GM21528 (cell line): ENCODE results near the gene C16orf74.

Source experiments
- ATAC-seq: cut with Tn5 transposase; IDR thresholded peaks from one replicate; pipeline ENCODE4 v1.9.1; 2021; ENCODE audit warnings: mild to moderate bottlenecking, moderate library complexity; ENCODE audit not compliant: unreplicated experiment, low FRiP score

Gene C16orf74

GRCh38 chr16:85698935-85699558 is 51.8 kb downstream of the C16orf74 start:
- no peak for ATAC-seq

GRCh38 chr16:85698459-85698891 is 52.4 kb downstream of the C16orf74 start:
- ATAC-seq: no peak

- ATAC-seq: no peak
These were observed 53.5 kb downstream of the C16orf74 start for GRCh38 chr16:85697431-85697830.

- no peak for ATAC-seq
These were observed 54.1 kb downstream of the C16orf74 start for GRCh38 chr16:85696781-85697180.

GRCh38 chr16:85695196-85696128 is 55.4 kb downstream of the C16orf74 start:
- no peak for ATAC-seq

- no peak for ATAC-seq
These were observed 60.3 kb downstream of the C16orf74 start for GRCh38 chr16:85690469-85691064.

GRCh38 chr16:85689950-85690320 is 61.0 kb downstream of the C16orf74 start:
- no peak for ATAC-seq

- ATAC-seq: no peak
These were observed 61.5 kb downstream of the C16orf74 start for GRCh38 chr16:85689285-85689949.

GRCh38 chr16:85688586-85689284 is 62.2 kb downstream of the C16orf74 start, which contains the start of gene GINS2:
Gene GINS2, minus strand, starts transcription at chr16:85688954. Its CDS starts 56 bp downstream, at chr16:85688898.
- peak; percentile 88 for ATAC-seq

GRCh38 chr16:85687651-85688471 is 63.0 kb downstream of the C16orf74 start:
- no peak for ATAC-seq

GRCh38 chr16:85686912-85687591 is 63.8 kb downstream of the C16orf74 start:
- no peak for ATAC-seq

- no peak for ATAC-seq
These were observed 65.6 kb downstream of the C16orf74 start for GRCh38 chr16:85685251-85685650.

GRCh38 chr16:85683363-85683762 is 67.5 kb downstream of the C16orf74 start:
- no peak for ATAC-seq

- ATAC-seq: no peak
These were observed 68.4 kb downstream of the C16orf74 start for GRCh38 chr16:85682516-85682915.

- no peak for ATAC-seq
These were observed 69.6 kb downstream of the C16orf74 start for GRCh38 chr16:85681255-85681654.

GRCh38 chr16:85680352-85680944 is 70.4 kb downstream of the C16orf74 start:
- no peak for ATAC-seq

GRCh38 chr16:85679870-85680269 is 71.0 kb downstream of the C16orf74 start:
- no peak for ATAC-seq

- ATAC-seq: no peak
These were observed 72.1 kb downstream of the C16orf74 start for GRCh38 chr16:85678821-85679220.
